Spleen (tissue), 11 donors: ENCODE data around the gene CYP27C1. TPM values are rescaled to one million over a fixed set of nuclear protein-coding genes. Genes with fewer than 3 reads are reported as not detected.

Experiments used
- DNase-seq: peaks from one replicate; pipeline ENCODE4 v3.0.0-alpha.2; 2020
- H3K27ac ChIP-seq, 8 donors: fragments of 200-600 bp; sonication (generic) in 7 of 8; 1 replicate in 4 of 8; 2 replicates in 4 of 8; pipeline versions ENCODE4 v1.5.0 to v1.8.0; 2016 to 2021; ENCODE audit warnings: inconsistent platforms in 4 of 8, mild to moderate bottlenecking in 4 of 8, moderate library complexity in 1 of 8
- H3K27me3 ChIP-seq, 7 donors: fragments of 200-600 bp; sonication (generic) in 6 of 7; replicated peaks in 1 of 7; 1 replicate in 4 of 7; 2 replicates in 3 of 7; pipeline versions ENCODE4 v1.5.0 to v1.8.0; 2016 to 2021; ENCODE audit warnings: inconsistent platforms in 3 of 7, mild to moderate bottlenecking in 1 of 7
- H3K36me3 ChIP-seq, 6 donors: fragments of 200-600 bp; sonication (generic) in 5 of 6; 1 replicate in 4 of 6; 2 replicates in 2 of 6; pipeline versions ENCODE4 v1.5.0 to v1.8.0; 2016 to 2021; ENCODE audit warnings: inconsistent platforms in 2 of 6
- H3K4me1 ChIP-seq, 6 donors: fragments of 200-600 bp; sonication (generic) in 5 of 6; 1 replicate in 3 of 6; 2 replicates in 3 of 6; pipeline versions ENCODE4 v1.5.0 to v1.8.0; 2016 to 2021; ENCODE audit warnings: inconsistent platforms in 3 of 6
- H3K4me3 ChIP-seq, 8 donors: fragments of 200-600 bp; sonication (generic) in 7 of 8; 1 replicate in 4 of 8; 2 replicates in 4 of 8; pipeline versions ENCODE4 v1.5.0 to v1.8.0; 2016 to 2021; ENCODE audit warnings: inconsistent platforms in 4 of 8, mild to moderate bottlenecking in 4 of 8, moderate library complexity in 2 of 8
- H3K9me3 ChIP-seq, 8 donors: fragments of 200-600 bp; sonication (generic) in 7 of 8; 1 replicate in 4 of 8; 2 replicates in 4 of 8; pipeline versions ENCODE4 v1.5.0 to v1.8.0; 2016 to 2021; ENCODE audit warnings: inconsistent platforms in 4 of 8
- POLR2A ChIP-seq, 3 donors: fragments of 450-650 bp; IDR thresholded peaks; one replicate each; pipeline ENCODE4 v1.5.1; 2017; ENCODE audit warnings: antibody characterized with exemption in 3 of 3, mild to moderate bottlenecking in 1 of 3
- POLR2AphosphoS5 ChIP-seq, 3 donors: sonication (generic); formaldehyde crosslinking; IDR thresholded peaks; one replicate each; pipeline ENCODE4 v1.5.1; 2017; ENCODE audit warnings: antibody characterized with exemption in 3 of 3
- WGBS, 5 donors: extraction: QIAGEN DNeasy Blood & Tissue Kit in 3 of 5; methylation state at CpG; one replicate each; pipeline versions ENCODE4 v1.1.5 to v1.1.7; 2013 to 2018; 5-methylcytosine and 5-hydroxymethylcytosine counted together
- intact Hi-C: fragments of 100-400 bp; cut with DNase I; formaldehyde crosslinking; loops from one replicate; pipeline ENCODE4 v1.15.0; 2023; ENCODE audit warnings: low total_unique reads
- polyA plus RNA-seq, 3 donors: library from polyadenylated mRNA; stranded (reverse); fragments of 200-250 nt; gene quantifications; one replicate each; pipeline ENCODE4 v1.2.1, GENCODE V29; 2013
- total RNA-seq, 7 donors: library from RNA; depleted of rRNA in 3 of 7; stranded (reverse); fragments of >200 nt in 3 of 7; fragmentation: NEBNext Ultra II Directional in 4 of 7; extraction: Animal tissue kit (Norgen Biotek cat#: 25700) in 4 of 7; gene quantifications; one replicate each; pipeline versions ENCODE4 v1.1.0 to v1.2.1, GENCODE V29; 2016 to 2021
- TF ChIP-seq, protein P1 (sequence below), 11 experiments: fragments of 200-600 bp in 7 of 11; fragments of 450-650 bp in 4 of 11; sonication (generic) in 4 of 11; IDR thresholded peaks in 8 of 11; conservative IDR thresholded peaks in 3 of 11; 1 replicate in 7 of 11; 2 replicates in 4 of 11; pipeline versions ENCODE4 v1.4.0 to v1.8.0; 2016 to 2021; ENCODE audit warnings: antibody characterized with exemption in 11 of 11, inconsistent platforms in 4 of 11, mild to moderate bottlenecking in 1 of 11
- donor health status: healthy with polysubstance abuse.
- donor health status: DM: no; HTN: no; CAD: no; lungs with moderate emphysema.
- donor health status: DM: no; HTN: no; CAD: no.
- donor health status: Bipolar disorder and iron deficiency.
- donor health status: healthy.
- donor health status: DM: no; HTN: no; CAD: no.
- donor health status: DM: yes; HTN: yes; CAD: no.

The CYP27C1 gene
- total and polyA plus RNA-seq, 10 donors, result 0.07 to 0.36 (median 0.21) TPM; not detected in 2

DNA sequence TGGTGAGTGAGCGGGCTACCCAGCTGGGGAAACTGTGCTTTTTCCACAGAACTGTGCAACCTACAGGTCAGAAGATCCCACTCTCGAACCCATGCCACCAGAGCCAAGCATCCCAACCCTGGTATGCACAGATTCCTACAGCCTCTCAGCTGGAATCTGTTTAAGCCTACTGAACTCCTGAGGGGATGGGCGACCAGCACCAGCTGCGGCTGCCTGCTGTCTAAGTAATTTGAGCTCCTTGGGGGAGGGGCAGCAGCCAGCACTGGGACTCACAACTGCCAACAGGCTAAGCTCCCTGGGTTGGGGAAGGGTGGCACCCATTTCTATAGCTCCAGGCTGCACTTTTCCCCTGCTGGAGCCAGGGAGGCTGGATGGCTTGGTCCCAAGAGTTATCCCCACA lies 11.8 kb downstream of the CYP27C1 start:
- peaks cover 0 to 4% (median 0%) of the 10 kb centered on the region in 8 donors for H3K9me3 ChIP-seq
- TF ChIP-seq, protein P1, sequence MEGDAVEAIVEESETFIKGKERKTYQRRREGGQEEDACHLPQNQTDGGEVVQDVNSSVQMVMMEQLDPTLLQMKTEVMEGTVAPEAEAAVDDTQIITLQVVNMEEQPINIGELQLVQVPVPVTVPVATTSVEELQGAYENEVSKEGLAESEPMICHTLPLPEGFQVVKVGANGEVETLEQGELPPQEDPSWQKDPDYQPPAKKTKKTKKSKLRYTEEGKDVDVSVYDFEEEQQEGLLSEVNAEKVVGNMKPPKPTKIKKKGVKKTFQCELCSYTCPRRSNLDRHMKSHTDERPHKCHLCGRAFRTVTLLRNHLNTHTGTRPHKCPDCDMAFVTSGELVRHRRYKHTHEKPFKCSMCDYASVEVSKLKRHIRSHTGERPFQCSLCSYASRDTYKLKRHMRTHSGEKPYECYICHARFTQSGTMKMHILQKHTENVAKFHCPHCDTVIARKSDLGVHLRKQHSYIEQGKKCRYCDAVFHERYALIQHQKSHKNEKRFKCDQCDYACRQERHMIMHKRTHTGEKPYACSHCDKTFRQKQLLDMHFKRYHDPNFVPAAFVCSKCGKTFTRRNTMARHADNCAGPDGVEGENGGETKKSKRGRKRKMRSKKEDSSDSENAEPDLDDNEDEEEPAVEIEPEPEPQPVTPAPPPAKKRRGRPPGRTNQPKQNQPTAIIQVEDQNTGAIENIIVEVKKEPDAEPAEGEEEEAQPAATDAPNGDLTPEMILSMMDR (IDR thresholded peaks at IDR 0.05 in 8 of 11, conservative IDR thresholded peaks at IDR 0.05 in 3 of 11), result no peak
- no peak for TF ChIP-seq POLR2AphosphoS5 (IDR thresholded peaks at IDR 0.05)
- TF ChIP-seq POLR2A (IDR thresholded peaks at IDR 0.05), result no peak
- H3K27me3 ChIP-seq, result peaks cover 0 to 40% (median 0%) of the 10 kb centered on the region in 7 donors
- H3K4me3 ChIP-seq, result no peak overlapping the region
- DNase-seq, result peak; percentile 17
- H3K4me1 ChIP-seq, result no peaks in the 10 kb centered on the region
- 70 to 92% (median 82%) methylated on average over 4 of the region's 4 CpGs for WGBS, 5 donors
- intact Hi-C loops, result no loop called here
- no peaks in the 10 kb centered on the region for H3K36me3 ChIP-seq
- H3K27ac ChIP-seq, result no peak overlapping the region

DNA sequence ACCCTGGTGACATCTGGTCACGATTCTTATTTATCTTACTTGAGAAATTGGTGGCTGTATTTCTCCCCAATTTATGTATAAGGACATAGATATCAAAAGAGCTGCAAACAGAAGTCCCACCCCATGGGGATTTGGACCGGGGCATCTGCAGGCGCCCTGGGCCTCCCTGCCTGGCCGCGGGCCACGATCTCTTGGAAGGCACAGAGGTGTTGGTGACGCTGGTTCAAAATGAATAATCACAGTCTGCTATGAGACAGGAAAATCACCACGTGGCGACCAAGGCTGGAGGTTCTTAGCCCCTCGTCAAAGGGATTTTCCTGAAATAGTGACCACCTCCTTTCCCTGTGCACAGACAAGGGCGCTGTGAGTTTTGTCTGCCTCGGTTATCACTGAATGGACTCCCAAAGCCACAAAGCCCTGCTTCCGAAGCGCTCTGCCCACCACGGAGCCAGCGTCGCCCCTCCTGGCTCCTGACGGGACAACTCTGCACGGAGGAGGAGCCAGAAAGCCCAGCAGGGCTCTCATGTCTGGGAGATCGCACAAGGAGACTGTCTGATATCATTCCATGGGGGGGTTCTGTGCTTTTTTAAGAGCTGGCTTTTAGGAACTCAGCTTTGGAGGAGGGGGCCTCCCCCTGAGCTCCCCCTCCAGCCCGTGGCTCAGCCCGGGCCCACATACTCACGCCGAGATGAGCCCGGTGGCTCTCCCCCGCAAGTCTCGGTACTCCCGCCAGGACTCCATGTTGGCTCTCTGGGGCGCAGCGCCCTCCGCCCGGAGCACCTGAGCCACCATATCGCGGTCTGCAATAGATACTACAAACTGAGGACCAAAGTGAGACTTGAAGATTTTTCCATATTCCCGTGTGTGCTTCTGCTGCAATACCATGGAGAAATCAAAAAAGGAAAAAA lies 14.6 kb downstream of the CYP27C1 start:
- Histone ChIP-seq H3K9me3 (no peaks in the 10 kb centered on the region), H3K27me3 (peaks cover 0 to 38% (median 0%) of the 10 kb centered on the region in 7 donors), H3K27ac (no peak overlapping the region), H3K4me3 (no peak overlapping the region), H3K36me3 (no peaks in the 10 kb centered on the region), H3K4me1 (no peaks in the 10 kb centered on the region)
- DNase-seq, result peak; percentile 41
- no peak for TF ChIP-seq POLR2AphosphoS5 (IDR thresholded peaks at IDR 0.05)
- TF ChIP-seq, protein P1 (IDR thresholded peaks at IDR 0.05 in 8 of 11, conservative IDR thresholded peaks at IDR 0.05 in 3 of 11), result no peak
- no peak for TF ChIP-seq POLR2A (IDR thresholded peaks at IDR 0.05)
- WGBS, 5 donors, result 81 to 89% (median 87%) methylated on average over 29 to 35 of the region's 35 CpGs
- intact Hi-C loops, result no loop called here

DNA sequence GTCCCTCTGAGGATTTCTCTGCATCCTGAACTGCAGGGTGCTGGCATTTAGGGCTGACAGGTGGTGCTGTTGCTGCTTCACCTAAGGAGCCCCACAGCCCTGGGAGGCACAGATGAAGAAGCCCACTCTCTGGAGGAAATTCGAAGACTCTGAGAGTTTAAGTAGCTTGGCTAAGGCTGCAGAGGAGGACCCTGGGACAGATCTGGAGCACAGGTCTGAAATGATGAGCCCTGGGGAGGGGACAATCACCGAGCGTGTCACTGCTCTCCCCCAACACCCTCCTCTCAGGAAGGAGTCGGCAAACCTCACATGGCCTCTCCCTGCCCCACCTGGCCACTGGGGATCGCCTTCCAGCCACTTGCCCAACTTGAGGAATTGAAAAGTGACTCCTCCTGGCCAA lies 18.6 kb downstream of the CYP27C1 start:
- peaks cover 0 to 7% (median 0%) of the 10 kb centered on the region in 6 donors for H3K4me1 ChIP-seq
- no peaks in the 10 kb centered on the region for H3K36me3 ChIP-seq
- DNase-seq, result peak; percentile 51
- intact Hi-C loops, result no loop called here
- TF ChIP-seq, protein P1 (IDR thresholded peaks at IDR 0.05 in 8 of 11, conservative IDR thresholded peaks at IDR 0.05 in 3 of 11), result no peak
- TF ChIP-seq POLR2AphosphoS5 (IDR thresholded peaks at IDR 0.05) (no peak), POLR2A (IDR thresholded peaks at IDR 0.05) (no peak)
- no peak overlapping the region for H3K4me3 ChIP-seq
- H3K27ac ChIP-seq, result no peak overlapping the region
- WGBS, 5 donors, result 75 to 91% (median 83%) methylated on average over 5 of the region's 5 CpGs
- peaks cover 0 to 20% (median 0%) of the 10 kb centered on the region in 7 donors for H3K27me3 ChIP-seq
- H3K9me3 ChIP-seq, result no peaks in the 10 kb centered on the region

DNA sequence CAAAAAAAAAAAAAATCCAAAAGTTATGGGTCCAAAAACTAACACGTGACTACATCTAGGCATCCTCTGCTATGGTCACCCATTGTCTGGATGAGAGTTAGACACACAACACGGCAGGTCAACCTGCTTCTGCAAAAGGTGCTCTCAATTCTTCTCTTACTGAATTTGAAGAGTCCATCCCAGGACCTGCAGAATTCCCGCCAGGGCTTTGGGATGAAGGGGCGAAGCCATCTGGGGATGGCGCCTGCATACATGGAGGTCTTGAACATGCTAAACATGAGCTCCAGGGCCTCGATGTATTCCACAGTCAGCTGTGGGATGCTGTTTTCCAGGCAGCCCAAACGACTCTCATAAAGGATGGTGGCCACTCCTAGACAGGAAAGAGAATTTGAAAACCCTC lies 19.1 kb downstream of the CYP27C1 start:
- Histone ChIP-seq H3K27me3 (peaks cover 0 to 15% (median 0%) of the 10 kb centered on the region in 7 donors), H3K9me3 (no peaks in the 10 kb centered on the region), H3K27ac (no peak overlapping the region), H3K4me3 (no peak overlapping the region), H3K36me3 (no peaks in the 10 kb centered on the region), H3K4me1 (peaks cover 0 to 7% (median 0%) of the 10 kb centered on the region in 6 donors)
- intact Hi-C loops, result no loop called here
- TF ChIP-seq POLR2A (IDR thresholded peaks at IDR 0.05), result no peak
- WGBS, 5 donors, result 84 to 92% (median 88%) methylated on average over 7 of the region's 7 CpGs
- DNase-seq, result peak; percentile 37
